ENCODE results near the gene LRRK2.
"Not testable (repeated sequence)": the region's sequence is repeated elsewhere in the genome, so short reads cannot be mapped to it uniquely, and the experiment has no call there.

Gene LRRK2

GRCh38 chr12:40238266-40238902 lies 13.6 kb downstream of the LRRK2 start:
- H3K36me3 ChIP-seq (ENCODE audit: control insufficient read depth, insufficient read depth, low read length), result no peaks in the 10 kb centered on the region
- TF ChIP-seq CTCF (IDR thresholded peaks at IDR 0.05), result no peak
- H3K4me3 ChIP-seq (ENCODE audit: low read depth, low read length), result no peak overlapping the region

GRCh38 chr12:40238979-40239378 lies 14.2 kb downstream of the LRRK2 start:
- Histone ChIP-seq H3K9ac (no peak overlapping the region), H3K36me3 (ENCODE audit: control insufficient read depth, insufficient read depth, low read length) (no peaks in the 10 kb centered on the region), H3K79me2 (peaks cover 2% of the 10 kb centered on the region), H3K4me2 (ENCODE audit: low read length) (no peak overlapping the region), H3K27ac (peak overlapping the region; percentile 63), H3K9me3 (ENCODE audit: control insufficient read depth, low read length) (no peaks in the 10 kb centered on the region), H3K27me3 (ENCODE audit: control insufficient read depth, insufficient read depth, low read length) (no peaks in the 10 kb centered on the region), H2AFZ (no peak overlapping the region), H3K4me1 (peaks cover 23% of the 10 kb centered on the region), H3K4me3 (ENCODE audit: low read depth, low read length) (no peak overlapping the region)
- TF ChIP-seq CTCF (IDR thresholded peaks at IDR 0.05), result no peak

More at GRCh38 chr12:40238266-40238902, 13.6 kb downstream of the LRRK2 start:
- H3K9ac ChIP-seq, result no peak overlapping the region
- H3K79me2 ChIP-seq, result peaks cover 2% of the 10 kb centered on the region
- H2AFZ ChIP-seq, result no peak overlapping the region
- no peaks in the 10 kb centered on the region for H3K9me3 ChIP-seq (ENCODE audit: control insufficient read depth, low read length)
- H3K27ac ChIP-seq, result peak overlapping the region; percentile 63
- H3K27me3 ChIP-seq (ENCODE audit: control insufficient read depth, insufficient read depth, low read length), result no peaks in the 10 kb centered on the region
- H3K4me1 ChIP-seq, result peaks cover 23% of the 10 kb centered on the region
- H3K4me2 ChIP-seq (ENCODE audit: low read length), result no peak overlapping the region

- Histone ChIP-seq H2AFZ (no peak overlapping the region), H3K9me3 (ENCODE audit: control insufficient read depth, low read length) (no peaks in the 10 kb centered on the region), H3K27ac (no peak overlapping the region), H3K4me3 (ENCODE audit: low read depth, low read length) (no peak overlapping the region), H3K36me3 (ENCODE audit: control insufficient read depth, insufficient read depth, low read length) (no peaks in the 10 kb centered on the region), H3K4me1 (peaks cover 23% of the 10 kb centered on the region), H3K27me3 (ENCODE audit: control insufficient read depth, insufficient read depth, low read length) (no peaks in the 10 kb centered on the region), H3K79me2 (peaks cover 2% of the 10 kb centered on the region), H3K9ac (no peak overlapping the region), H3K4me2 (ENCODE audit: low read length) (no peak overlapping the region)
- TF ChIP-seq CTCF (IDR thresholded peaks at IDR 0.05), result no peak
Observed at GRCh38 chr12:40240779-40241178, 16.0 kb downstream of the LRRK2 start.

- Histone ChIP-seq H3K27ac (no peak overlapping the region), H3K4me1 (peaks cover 23% of the 10 kb centered on the region), H3K79me2 (peaks cover 2% of the 10 kb centered on the region), H3K4me2 (ENCODE audit: low read length) (no peak overlapping the region), H3K4me3 (ENCODE audit: low read depth, low read length) (no peak overlapping the region), H3K9me3 (ENCODE audit: control insufficient read depth, low read length) (no peaks in the 10 kb centered on the region), H3K9ac (no peak overlapping the region), H2AFZ (no peak overlapping the region), H3K36me3 (ENCODE audit: control insufficient read depth, insufficient read depth, low read length) (no peaks in the 10 kb centered on the region), H3K27me3 (ENCODE audit: control insufficient read depth, insufficient read depth, low read length) (no peaks in the 10 kb centered on the region)
- TF ChIP-seq CTCF (IDR thresholded peaks at IDR 0.05), result no peak
Observed at GRCh38 chr12:40241741-40242140, 16.9 kb downstream of the LRRK2 start.

GRCh38 chr12:40244526-40245156 lies 19.8 kb downstream of the LRRK2 start:
- not testable (repeated sequence) for H3K79me2 ChIP-seq; H3K36me3 ChIP-seq (ENCODE audit: control insufficient read depth, insufficient read depth, low read length); H2AFZ ChIP-seq; H3K4me2 ChIP-seq (ENCODE audit: low read length); H3K27me3 ChIP-seq (ENCODE audit: control insufficient read depth, insufficient read depth, low read length); H3K9me3 ChIP-seq (ENCODE audit: control insufficient read depth, low read length); H3K4me3 ChIP-seq (ENCODE audit: low read depth, low read length); H3K9ac ChIP-seq; H3K27ac ChIP-seq; H3K4me1 ChIP-seq
